Measurements from ENCODE around the gene NSL1.
"Not testable (repeated sequence)": the region's sequence is repeated elsewhere in the genome, so short reads cannot be mapped to it uniquely, and the experiment has no call there.

The NSL1 gene

DNA sequence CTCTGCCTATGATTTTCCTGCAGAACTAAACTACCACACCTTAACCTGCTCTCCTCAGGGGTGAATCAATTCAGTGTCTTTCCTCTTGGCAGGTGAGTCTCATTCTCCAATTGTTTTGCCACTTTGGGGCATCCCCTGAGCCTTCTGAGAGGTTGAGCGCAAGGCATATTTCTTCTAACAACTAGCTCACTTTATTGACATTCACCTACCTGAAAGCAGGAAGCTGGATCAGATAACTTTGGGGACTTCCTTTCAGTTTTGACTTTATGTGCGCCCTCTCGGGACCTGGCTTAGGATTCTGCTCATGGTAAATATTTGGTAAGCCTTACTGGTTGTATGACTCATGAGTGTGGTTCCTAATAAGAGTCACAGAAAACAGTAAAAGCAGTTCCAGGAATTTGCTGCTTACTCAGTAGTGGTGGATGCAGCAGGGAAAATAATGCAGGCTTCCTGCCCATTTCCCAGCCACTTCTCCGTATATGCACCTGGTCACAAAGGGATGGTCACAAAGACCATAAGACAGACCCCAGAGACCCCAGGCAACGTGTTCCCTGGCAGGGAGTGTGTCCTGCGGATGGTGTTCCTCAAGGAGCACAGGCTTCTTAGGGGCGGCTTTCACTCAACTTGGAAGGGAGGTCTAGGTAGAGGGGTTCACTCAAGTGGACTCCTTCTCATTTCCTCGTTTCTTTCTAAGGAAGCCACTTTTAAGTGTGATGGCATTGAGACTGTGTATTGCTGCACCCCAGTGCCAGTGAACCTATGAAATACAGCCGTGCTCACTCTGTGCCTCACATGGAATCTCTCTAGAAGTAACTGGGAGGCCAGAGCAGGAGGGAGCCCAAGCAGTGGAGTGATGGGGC lies 70.0 kb downstream of the NSL1 start:
- no peak for DNase-seq

DNA sequence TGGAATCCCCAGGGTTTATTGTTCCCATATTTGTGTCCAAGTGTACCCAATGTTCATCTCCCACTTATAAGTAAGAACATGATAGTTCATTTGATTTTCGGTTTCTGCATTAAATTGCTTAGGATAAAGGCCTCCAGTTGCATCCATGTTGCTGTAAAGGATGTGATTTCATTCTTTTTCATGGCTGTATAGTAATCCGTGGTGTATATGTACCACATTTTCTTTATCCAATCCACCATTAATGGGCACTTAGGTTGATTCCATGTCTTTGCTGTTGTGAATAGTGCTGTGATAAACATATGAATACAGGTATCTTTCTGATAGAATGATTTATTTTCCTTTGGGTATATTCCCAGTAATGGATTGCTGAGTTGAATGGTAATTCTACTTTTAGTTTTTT lies 71.9 kb downstream of the NSL1 start:
- H3K4me1 Mint-ChIP-seq: peaks cover 21 to 40% of the 10 kb centered on the region in 2 donors
- H3K9me3 Mint-ChIP-seq: no peaks in the 10 kb centered on the region
- no peak overlapping the region for H3K27ac Mint-ChIP-seq
- H3K36me3 Mint-ChIP-seq: peaks cover 6 to 12% of the 10 kb centered on the region in 2 donors
- ATAC-seq (replicated peaks) (no peak), DNase-seq (no peak)
- H3K4me3 Mint-ChIP-seq: no peak overlapping the region
- H3K27me3 Mint-ChIP-seq: peaks cover 0 to 12% of the 10 kb centered on the region in 2 donors

More for the DNA sequence above, 70.0 kb downstream of the NSL1 start:
- Mint-ChIP-seq H3K27me3 (no peaks in the 10 kb centered on the region), H3K9me3 (peaks cover 2 to 3% of the 10 kb centered on the region in 2 donors), H3K4me3 (no peak overlapping the region), H3K36me3 (peaks cover 15 to 26% of the 10 kb centered on the region in 2 donors), H3K4me1 (peaks cover 16 to 38% of the 10 kb centered on the region in 2 donors), H3K27ac (peak overlapping the region; percentile 4)
- ATAC-seq (replicated peaks): peak; percentile 84 to 86

DNA sequence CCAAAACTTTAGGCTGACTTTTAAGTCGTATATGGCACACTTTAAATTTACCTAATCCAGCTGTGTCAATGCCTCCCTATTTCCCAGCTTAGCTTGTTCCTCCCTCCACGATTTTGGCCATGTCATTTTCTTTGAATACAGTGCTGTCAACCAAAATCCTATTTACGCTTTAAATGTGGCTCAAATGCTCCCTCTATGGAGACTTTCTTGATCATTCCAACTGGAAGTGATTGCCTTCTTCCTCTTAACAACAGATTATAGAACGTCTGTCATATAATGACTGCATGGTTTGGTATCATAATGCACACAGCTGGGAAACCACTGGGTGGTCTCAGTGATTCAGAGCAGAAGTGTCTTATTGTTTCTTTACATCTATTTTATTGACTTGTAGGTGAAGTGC lies 73.1 kb downstream of the NSL1 start:
- ATAC-seq (replicated peaks) (no peak), DNase-seq (no peak)
- H3K27me3 Mint-ChIP-seq: peaks cover 0 to 12% of the 10 kb centered on the region in 2 donors
- H3K27ac Mint-ChIP-seq: no peak overlapping the region
- peaks cover 2 to 3% of the 10 kb centered on the region in 2 donors for H3K36me3 Mint-ChIP-seq
- H3K9me3 Mint-ChIP-seq: no peaks in the 10 kb centered on the region
- H3K4me1 Mint-ChIP-seq: peaks cover 24 to 40% of the 10 kb centered on the region in 2 donors
- no peak overlapping the region for H3K4me3 Mint-ChIP-seq

DNA sequence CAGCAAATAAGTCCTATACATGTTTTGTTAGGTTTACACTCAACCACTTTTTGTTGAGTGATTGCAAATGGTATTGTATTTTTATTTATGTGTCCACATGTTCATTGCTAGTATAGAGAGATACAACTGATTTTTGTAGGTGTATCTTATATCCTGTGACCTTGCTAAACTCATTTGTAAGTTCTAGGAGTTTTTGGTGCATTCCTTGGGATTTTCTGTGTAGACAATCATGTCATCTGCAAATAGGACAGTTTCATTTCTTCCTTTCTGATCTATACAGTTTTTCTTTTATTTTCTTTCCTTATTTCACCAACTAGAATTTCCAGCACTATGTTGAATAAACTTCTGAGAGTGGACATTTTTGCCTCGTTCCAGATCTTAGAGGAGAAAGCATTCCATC lies 75.4 kb downstream of the NSL1 start:
- no peak overlapping the region for H3K4me3 Mint-ChIP-seq
- peaks cover 0 to 12% of the 10 kb centered on the region in 2 donors for H3K27me3 Mint-ChIP-seq
- ATAC-seq (replicated peaks) (no peak), DNase-seq (no peak)
- H3K27ac Mint-ChIP-seq: no peak overlapping the region
- peaks cover 28 to 41% of the 10 kb centered on the region in 2 donors for H3K4me1 Mint-ChIP-seq
- H3K36me3 Mint-ChIP-seq: no peaks in the 10 kb centered on the region
- no peaks in the 10 kb centered on the region for H3K9me3 Mint-ChIP-seq

DNA sequence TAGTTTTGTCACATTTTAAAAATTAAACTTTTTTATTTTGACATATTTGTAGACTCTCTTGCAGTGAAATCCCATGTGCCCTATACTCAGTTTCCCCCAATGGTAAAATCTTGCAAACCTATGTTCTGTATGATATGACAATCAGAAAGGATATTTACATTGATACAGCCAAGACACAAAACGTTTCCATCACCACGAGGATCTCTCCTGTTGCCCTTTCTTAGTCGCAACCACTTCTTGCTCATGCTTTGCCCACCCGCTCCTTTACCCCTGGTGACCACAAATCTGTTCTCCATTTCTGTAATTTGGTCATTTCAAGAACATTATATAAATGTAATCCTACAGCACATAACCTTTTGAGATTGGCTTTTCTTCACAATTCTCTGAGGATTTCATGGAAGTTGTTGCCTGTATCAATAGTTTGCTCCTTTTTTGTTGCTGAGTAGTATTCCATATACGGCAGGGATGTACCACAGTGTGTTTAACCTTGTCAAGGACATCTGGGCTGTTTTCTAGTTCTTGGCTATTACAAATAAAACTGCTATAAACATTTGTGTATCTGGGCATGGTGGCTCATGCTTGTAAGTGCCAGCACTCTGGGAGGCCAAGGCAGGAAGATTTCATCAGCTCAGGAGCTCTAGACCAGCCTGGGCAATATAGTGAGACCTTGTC lies 78.0 kb downstream of the NSL1 start:
- H3K4me1 Mint-ChIP-seq: peaks cover 34 to 50% of the 10 kb centered on the region in 2 donors
- H3K27ac Mint-ChIP-seq: peak overlapping the region; percentile 96
- no peaks in the 10 kb centered on the region for H3K36me3 Mint-ChIP-seq
- H3K9me3 Mint-ChIP-seq: no peaks in the 10 kb centered on the region
- H3K4me3 Mint-ChIP-seq: peak overlapping the region; percentile 14 to 58
- DNase-seq (no peak), ATAC-seq (replicated peaks) (no peak)
- H3K27me3 Mint-ChIP-seq: peaks cover 7 to 12% of the 10 kb centered on the region in 2 donors

DNA sequence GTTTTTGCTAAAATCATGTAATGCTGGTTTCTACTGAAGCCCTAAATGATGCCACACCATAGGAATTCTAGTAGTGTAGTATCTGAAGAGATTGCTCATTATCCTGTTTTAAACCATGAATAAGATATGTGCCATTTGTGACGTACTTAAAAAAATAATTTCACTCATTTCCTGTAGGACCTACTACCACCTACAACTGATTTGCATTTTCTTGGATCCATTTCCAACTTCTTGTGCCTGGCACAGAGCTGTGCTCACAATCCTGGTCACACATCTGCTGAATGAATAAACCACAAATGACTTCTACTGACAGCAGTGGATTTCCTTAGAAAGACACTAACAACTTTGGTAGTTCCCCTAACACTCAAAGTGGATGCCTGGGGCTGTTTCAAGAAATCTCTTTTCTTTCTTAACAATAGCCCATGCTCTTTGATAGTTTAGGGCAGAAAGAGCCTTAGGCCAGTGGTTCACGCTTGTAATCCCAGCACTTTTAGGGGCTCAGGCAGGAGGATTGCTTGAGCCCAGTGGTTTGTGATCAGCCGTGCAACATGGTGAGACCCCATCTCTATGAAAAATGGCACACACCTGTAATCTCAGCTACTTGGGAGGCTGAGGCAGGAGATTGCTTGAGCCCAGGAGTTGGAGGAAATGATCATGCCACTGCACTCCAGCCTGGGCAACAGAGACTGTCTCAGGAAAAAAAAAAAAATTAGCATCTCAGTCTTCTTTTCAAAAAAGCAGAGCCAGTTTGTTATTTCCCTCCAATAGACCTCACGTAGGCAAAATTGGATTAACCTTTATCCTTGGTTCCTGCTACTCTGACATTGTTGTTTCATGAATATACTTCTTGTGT lies 78.9 kb downstream of the NSL1 start:
- H3K27me3 Mint-ChIP-seq: peaks cover 7 to 12% of the 10 kb centered on the region in 2 donors
- ATAC-seq (replicated peaks): peak; percentile 91 to 97
- peak overlapping the region; percentile 96 for H3K27ac Mint-ChIP-seq
- H3K9me3 Mint-ChIP-seq: no peaks in the 10 kb centered on the region
- DNase-seq: peak; percentile 66
- H3K36me3 Mint-ChIP-seq: no peaks in the 10 kb centered on the region
- H3K4me3 Mint-ChIP-seq: peak overlapping the region; percentile 58
- peaks cover 30 to 48% of the 10 kb centered on the region in 2 donors for H3K4me1 Mint-ChIP-seq

DNA sequence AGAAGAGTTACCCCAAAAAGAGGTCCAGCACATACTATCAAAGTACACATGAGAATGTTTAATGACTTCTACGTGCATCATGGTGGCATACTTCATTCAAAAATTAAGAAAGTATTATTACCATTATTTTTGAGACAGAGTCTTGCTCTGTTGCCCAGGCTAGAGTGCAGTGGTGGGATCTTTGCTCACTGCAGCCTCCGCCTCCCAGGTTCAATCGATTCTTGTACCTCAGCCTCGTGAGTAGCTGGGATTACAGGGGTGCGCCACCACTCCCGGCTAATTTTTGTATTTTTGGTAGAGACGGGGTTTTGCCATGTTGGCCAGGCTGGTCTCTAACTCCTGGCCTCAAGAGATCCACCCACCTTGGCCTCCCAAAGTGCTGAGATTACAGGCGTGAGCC lies 79.6 kb downstream of the NSL1 start:
- H3K27me3 Mint-ChIP-seq: peaks cover 7 to 12% of the 10 kb centered on the region in 2 donors
- H3K4me1 Mint-ChIP-seq: peaks cover 29 to 41% of the 10 kb centered on the region in 2 donors
- H3K9me3 Mint-ChIP-seq; ATAC-seq (replicated peaks); DNase-seq; H3K36me3 Mint-ChIP-seq: not testable (repeated sequence)
- peak overlapping the region in 1 of 2 donors; percentile 1 for H3K4me3 Mint-ChIP-seq
- H3K27ac Mint-ChIP-seq: peak overlapping the region; percentile 96

DNA sequence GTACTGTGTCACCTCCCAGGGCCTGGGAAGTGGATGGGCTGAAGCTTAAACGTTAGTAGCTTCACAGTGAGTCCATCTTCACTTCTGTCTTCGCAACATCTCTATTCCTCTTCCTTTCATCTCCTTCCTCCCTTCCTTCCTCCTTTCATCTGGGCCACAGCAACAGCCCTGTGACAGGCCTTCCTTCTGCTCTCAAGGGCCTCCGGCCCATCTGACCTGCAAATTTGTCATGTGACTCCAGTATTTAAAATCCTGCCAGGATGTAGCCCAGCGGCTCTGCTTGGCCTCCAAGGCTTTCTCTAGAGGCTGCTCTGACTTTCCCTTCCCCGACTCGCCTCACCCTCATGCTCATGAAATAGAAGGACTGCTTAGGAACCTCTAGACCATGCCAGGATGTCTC lies 81.0 kb downstream of the NSL1 start:
- Mint-ChIP-seq H3K9me3 (no peaks in the 10 kb centered on the region), H3K4me1 (peaks cover 24 to 35% of the 10 kb centered on the region in 2 donors), H3K4me3 (no peak overlapping the region), H3K27ac (peak overlapping the region; percentile 21), H3K27me3 (peaks cover 2 to 7% of the 10 kb centered on the region in 2 donors), H3K36me3 (no peaks in the 10 kb centered on the region)
- ATAC-seq (replicated peaks) (no peak), DNase-seq (no peak)

DNA sequence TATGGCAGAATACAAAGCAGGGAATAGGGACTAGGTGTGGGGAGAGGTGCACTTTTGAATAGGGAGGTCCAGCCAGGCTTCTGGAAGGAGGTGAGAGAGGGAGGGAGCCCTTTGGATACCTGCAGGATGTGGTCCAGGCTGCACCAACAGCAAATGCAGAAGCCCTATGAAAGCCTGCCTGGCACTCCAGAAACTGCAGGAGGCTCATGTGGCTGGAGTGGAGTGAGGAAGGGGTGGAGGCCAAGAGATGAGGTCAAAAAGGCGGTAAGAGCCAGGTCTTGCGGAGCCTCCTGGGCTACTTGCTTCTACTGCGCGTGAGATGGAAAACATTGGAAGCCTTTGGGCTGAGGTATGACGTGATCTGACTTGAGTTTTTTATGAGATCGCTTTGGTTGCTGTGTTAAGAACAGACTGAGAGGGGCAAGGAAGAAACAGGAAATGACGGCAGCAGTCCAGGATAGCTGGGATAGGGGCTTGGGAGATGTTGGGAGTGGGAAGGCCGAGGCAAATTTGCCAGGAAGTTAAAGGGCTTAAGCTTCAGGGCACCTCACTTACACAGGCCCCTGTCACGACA lies 87.5 kb downstream of the NSL1 start:
- no peaks in the 10 kb centered on the region for H3K36me3 Mint-ChIP-seq
- H3K4me1 Mint-ChIP-seq: peaks cover 24 to 41% of the 10 kb centered on the region in 2 donors
- no peak overlapping the region for H3K4me3 Mint-ChIP-seq
- no peak for DNase-seq
- H3K27ac Mint-ChIP-seq: no peak overlapping the region
- no peaks in the 10 kb centered on the region for H3K9me3 Mint-ChIP-seq
- peaks cover 0 to 4% of the 10 kb centered on the region in 2 donors for H3K27me3 Mint-ChIP-seq
- no peak for ATAC-seq (replicated peaks)

DNA sequence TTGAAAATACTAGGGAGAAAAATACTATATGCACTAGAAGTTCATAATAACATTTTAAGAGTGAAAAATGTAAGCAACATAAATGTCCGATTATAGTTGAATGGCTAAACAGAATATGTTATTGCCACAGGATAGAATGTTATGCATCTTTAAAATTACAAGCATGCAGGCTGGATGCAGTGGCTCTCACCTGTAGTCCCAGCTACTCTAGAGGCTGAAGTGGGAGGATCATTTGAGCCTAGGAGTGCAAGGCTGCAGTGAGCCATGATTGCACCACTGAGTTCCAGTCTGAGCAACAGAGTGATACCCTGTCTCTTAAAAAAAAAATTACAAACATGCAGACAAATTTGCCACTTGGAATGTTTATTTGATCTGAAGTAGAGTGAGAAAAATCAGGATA lies 88.9 kb downstream of the NSL1 start:
- Mint-ChIP-seq H3K4me1 (peaks cover 31 to 52% of the 10 kb centered on the region in 2 donors), H3K27me3 (no peaks in the 10 kb centered on the region), H3K9me3 (no peaks in the 10 kb centered on the region), H3K4me3 (no peak overlapping the region), H3K27ac (peak overlapping the region; percentile 33), H3K36me3 (peaks cover 3 to 9% of the 10 kb centered on the region in 2 donors)
- ATAC-seq (replicated peaks) (no peak), DNase-seq (no peak)

DNA sequence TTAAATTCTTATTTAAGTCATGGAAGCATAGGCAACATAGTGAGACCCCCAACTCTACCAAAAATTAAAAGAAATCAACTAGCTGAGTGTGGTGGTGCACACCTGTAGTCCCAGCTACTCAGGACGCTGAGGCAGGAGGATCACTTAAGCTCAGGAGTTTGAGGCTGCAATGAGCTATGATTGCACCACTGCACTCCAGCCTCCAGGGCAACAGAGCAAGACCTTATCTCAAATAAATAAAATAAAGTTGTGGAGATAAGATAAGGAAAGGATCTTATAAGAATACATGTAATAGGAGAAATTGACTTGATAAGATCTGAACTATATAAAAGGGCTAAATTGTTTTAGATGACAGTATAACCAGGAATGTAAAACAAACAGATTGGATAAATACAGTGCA lies 89.7 kb downstream of the NSL1 start:
- Mint-ChIP-seq H3K9me3 (no peaks in the 10 kb centered on the region), H3K27me3 (peaks cover 0 to 3% of the 10 kb centered on the region in 2 donors), H3K4me3 (peak overlapping the region in 1 of 2 donors; percentile 88), H3K27ac (peak overlapping the region; percentile 98), H3K4me1 (peaks cover 39 to 59% of the 10 kb centered on the region in 2 donors), H3K36me3 (peaks cover 10 to 16% of the 10 kb centered on the region in 2 donors)
- DNase-seq: no peak
- ATAC-seq (replicated peaks): no peak

DNA sequence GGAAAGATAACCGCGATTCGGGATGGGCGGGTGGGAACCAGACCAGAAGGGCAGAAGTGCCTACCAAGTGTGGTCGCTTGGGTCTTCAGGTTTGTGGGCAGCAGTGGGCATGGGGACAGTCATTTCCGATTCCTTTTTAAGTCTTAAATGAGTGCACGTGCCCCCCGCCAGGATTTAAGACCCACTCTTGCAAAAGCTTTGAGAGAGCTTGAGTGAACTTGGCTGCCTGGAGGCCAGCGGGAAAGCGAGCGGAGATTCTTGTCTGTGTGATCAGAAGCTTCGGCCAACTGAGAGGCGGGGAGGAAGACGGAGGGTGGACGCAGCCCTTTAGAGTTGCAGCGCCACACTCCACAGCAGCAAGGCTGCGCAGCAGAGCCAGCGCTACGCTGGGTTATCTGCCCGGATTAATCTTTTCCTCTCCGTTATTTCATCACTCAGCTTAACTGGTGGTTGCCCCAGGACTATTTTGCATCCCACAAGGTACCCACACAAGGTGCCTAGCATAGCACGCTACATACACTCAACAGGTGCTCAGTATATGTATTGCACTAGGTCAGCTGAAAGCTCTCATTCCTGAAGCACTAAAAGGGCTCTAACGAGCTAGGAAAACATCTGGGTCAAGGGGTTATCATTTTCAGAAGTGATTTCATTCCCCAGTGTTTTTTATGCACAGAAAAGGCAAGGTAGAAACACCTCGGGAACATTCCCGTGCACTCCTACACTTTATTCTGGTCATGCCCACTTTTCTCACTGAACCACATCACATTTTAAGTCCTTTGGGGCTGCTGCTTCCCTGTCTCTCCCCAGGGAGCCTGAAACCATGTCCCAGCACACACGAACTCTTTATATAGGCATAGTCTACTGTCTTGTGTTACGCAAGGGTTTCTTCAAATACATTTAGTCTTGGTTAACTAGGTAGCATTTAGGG lies 90.4 kb downstream of the NSL1 start:
- H3K9me3 Mint-ChIP-seq: no peaks in the 10 kb centered on the region
- peak; percentile 74 for DNase-seq

More for the DNA sequence above, 90.4 kb downstream of the NSL1 start:
- Mint-ChIP-seq H3K27me3 (peaks cover 5 to 9% of the 10 kb centered on the region in 2 donors), H3K36me3 (peaks cover 18 to 24% of the 10 kb centered on the region in 2 donors), H3K4me1 (peaks cover 44 to 67% of the 10 kb centered on the region in 2 donors), H3K4me3 (peak overlapping the region; percentile 88 to 91), H3K27ac (peak overlapping the region; percentile 98)
- ATAC-seq (replicated peaks): peak; percentile 66 to 67
